ENCODE data around the gene HELB.
"Not testable (repeated sequence)": the region's sequence is repeated elsewhere in the genome, so short reads cannot be mapped to it uniquely, and the experiment has no call there.

The HELB gene

GRCh38 chr12:66302827-66303169 lies 505 bp downstream of the HELB start:
- no peak for DNase-seq (ENCODE audit: extremely low read depth in 1 of 2, low read depth in 1 of 2)

- DNase-seq (ENCODE audit: extremely low read depth in 1 of 2, low read depth in 1 of 2) = not testable (repeated sequence)
These were observed 1.1 kb downstream of the HELB start for GRCh38 chr12:66303316-66303804.

GRCh38 chr12:66304296-66304900 lies 2.1 kb downstream of the HELB start:
- DNase-seq (ENCODE audit: extremely low read depth in 1 of 2, low read depth in 1 of 2) = no peak

GRCh38 chr12:66309606-66310005 lies 7.3 kb downstream of the HELB start:
- no peak for DNase-seq (ENCODE audit: extremely low read depth in 1 of 2, low read depth in 1 of 2)

GRCh38 chr12:66312189-66312588 lies 9.9 kb downstream of the HELB start:
- DNase-seq (ENCODE audit: extremely low read depth in 1 of 2, low read depth in 1 of 2) = no peak

GRCh38 chr12:66314278-66314677 lies 12.0 kb downstream of the HELB start:
- no peak for DNase-seq (ENCODE audit: extremely low read depth in 1 of 2, low read depth in 1 of 2)

GRCh38 chr12:66319266-66319954 lies 17.1 kb downstream of the HELB start:
- no peak for DNase-seq (ENCODE audit: extremely low read depth in 1 of 2, low read depth in 1 of 2)

GRCh38 chr12:66320996-66321395 lies 18.7 kb downstream of the HELB start:
- DNase-seq (ENCODE audit: extremely low read depth in 1 of 2, low read depth in 1 of 2) = no peak

- DNase-seq (ENCODE audit: extremely low read depth in 1 of 2, low read depth in 1 of 2) = no peak
These were observed 19.1 kb downstream of the HELB start for GRCh38 chr12:66321435-66321834.

GRCh38 chr12:66323017-66323416 lies 20.7 kb downstream of the HELB start:
- DNase-seq (ENCODE audit: extremely low read depth in 1 of 2, low read depth in 1 of 2) = no peak

- DNase-seq (ENCODE audit: extremely low read depth in 1 of 2, low read depth in 1 of 2) = no peak
These were observed 27.6 kb downstream of the HELB start for GRCh38 chr12:66329941-66330340.

GRCh38 chr12:66331016-66331415 lies 28.7 kb downstream of the HELB start:
- DNase-seq (ENCODE audit: extremely low read depth in 1 of 2, low read depth in 1 of 2) = no peak

GRCh38 chr12:66331814-66332213 lies 29.5 kb downstream of the HELB start:
- no peak for DNase-seq (ENCODE audit: extremely low read depth in 1 of 2, low read depth in 1 of 2)

- no peak for DNase-seq (ENCODE audit: extremely low read depth in 1 of 2, low read depth in 1 of 2)
These were observed 33.5 kb downstream of the HELB start for GRCh38 chr12:66335746-66336145.

GRCh38 chr12:66337381-66338010 lies 35.2 kb downstream of the HELB start:
- no peak for DNase-seq (ENCODE audit: extremely low read depth in 1 of 2, low read depth in 1 of 2)

GRCh38 chr12:66340131-66340530 lies 37.8 kb downstream of the HELB start:
- DNase-seq (ENCODE audit: extremely low read depth in 1 of 2, low read depth in 1 of 2) = no peak

- no peak for DNase-seq (ENCODE audit: extremely low read depth in 1 of 2, low read depth in 1 of 2)
These were observed 38.8 kb downstream of the HELB start for GRCh38 chr12:66341126-66341525.

GRCh38 chr12:66345212-66345611 lies 42.9 kb downstream of the HELB start:
- DNase-seq (ENCODE audit: extremely low read depth in 1 of 2, low read depth in 1 of 2) = no peak

GRCh38 chr12:66345956-66346355 lies 43.7 kb downstream of the HELB start:
- no peak for DNase-seq (ENCODE audit: extremely low read depth in 1 of 2, low read depth in 1 of 2)

GRCh38 chr12:66351301-66351700 lies 49.0 kb downstream of the HELB start:
- DNase-seq (ENCODE audit: extremely low read depth in 1 of 2, low read depth in 1 of 2) = no peak

- DNase-seq (ENCODE audit: extremely low read depth in 1 of 2, low read depth in 1 of 2) = no peak
These were observed 49.9 kb downstream of the HELB start for GRCh38 chr12:66352197-66352596.

- DNase-seq (ENCODE audit: extremely low read depth in 1 of 2, low read depth in 1 of 2) = no peak
These were observed 50.6 kb downstream of the HELB start for GRCh38 chr12:66352899-66353298.
